ENCODE measurements around the gene ACAA2. TPM values are rescaled to one million over a fixed set of nuclear protein-coding genes. Genes with fewer than 3 reads are reported as not detected.

Gene ACAA2
- total and polyA plus RNA-seq, 10 donors, result 20.9 to 44.0 (median 34.0) TPM

GRCh38 chr18:49743117-49743567 lies 70.2 kb downstream of the ACAA2 start:
- Histone ChIP-seq H3K27me3 (replicated peaks in 1 of 7) (peaks cover 0 to 12% (median 0%) of the 10 kb centered on the region in 7 donors), H3K4me3 (no peak overlapping the region), H3K9me3 (no peaks in the 10 kb centered on the region), H3K27ac (no peak overlapping the region), H3K36me3 (no peaks in the 10 kb centered on the region), H3K4me1 (no peaks in the 10 kb centered on the region)
- 75 to 89% (median 83%) methylated on average over 5 of the region's 5 CpGs for WGBS, 5 donors
- DNase-seq, result no peak
- intact Hi-C loops (cut with DNase I; ENCODE audit: low total_unique reads), result no loop called here
- no peak for TF ChIP-seq POLR2AphosphoS5 (IDR thresholded peaks at IDR 0.05)
- TF ChIP-seq CTCF (IDR thresholded peaks at IDR 0.05 in 8 of 11, conservative IDR thresholded peaks at IDR 0.05 in 3 of 11), result no peak
- no peak for TF ChIP-seq POLR2A (IDR thresholded peaks at IDR 0.05)

DNA sequence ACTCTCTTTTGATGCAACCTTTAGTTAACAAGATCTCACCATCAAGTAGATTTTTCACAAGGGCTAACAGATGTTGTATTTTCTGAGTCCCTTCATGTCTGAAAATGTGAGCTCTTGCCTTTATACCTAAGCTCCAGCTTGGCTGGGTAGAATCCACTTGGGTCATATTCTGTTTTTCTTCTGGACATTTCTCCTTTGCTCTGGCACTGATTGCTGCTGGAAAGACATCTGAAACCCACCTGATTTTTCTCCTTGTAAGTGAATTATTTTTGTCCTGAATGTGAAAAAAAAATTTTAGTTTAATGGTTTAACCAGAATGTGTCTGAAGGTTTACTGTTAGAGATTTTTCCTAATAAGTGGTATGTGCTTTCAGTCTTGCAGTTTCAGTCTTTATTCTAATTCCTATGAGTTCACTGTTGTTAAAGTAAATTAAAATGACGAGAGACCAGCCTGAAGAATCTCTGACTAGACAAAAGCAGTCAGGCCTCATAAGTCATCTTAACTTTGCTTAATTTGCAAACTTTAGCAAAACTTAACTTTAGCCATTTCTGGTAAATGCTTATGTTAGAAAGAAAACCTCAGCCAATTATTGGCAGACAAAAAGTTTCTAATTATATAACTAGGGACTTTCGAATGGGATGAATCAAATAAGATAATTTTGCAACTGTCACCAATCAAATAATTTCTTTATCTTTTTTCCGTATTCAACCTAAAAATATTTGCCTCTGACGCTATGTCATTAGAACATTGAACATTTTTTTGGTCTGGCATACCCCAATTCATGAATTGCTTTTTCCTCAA lies 70.8 kb downstream of the ACAA2 start:
- Histone ChIP-seq H3K4me1 (no peaks in the 10 kb centered on the region), H3K27ac (no peak overlapping the region), H3K27me3 (replicated peaks in 1 of 7) (peaks cover 0 to 12% (median 0%) of the 10 kb centered on the region in 7 donors), H3K4me3 (no peak overlapping the region), H3K36me3 (no peaks in the 10 kb centered on the region), H3K9me3 (no peaks in the 10 kb centered on the region)
- intact Hi-C loops (cut with DNase I; ENCODE audit: low total_unique reads), result no loop called here
- DNase-seq, result no peak
- TF ChIP-seq CTCF (IDR thresholded peaks at IDR 0.05 in 8 of 11, conservative IDR thresholded peaks at IDR 0.05 in 3 of 11) (no peak), POLR2A (IDR thresholded peaks at IDR 0.05) (no peak), POLR2AphosphoS5 (IDR thresholded peaks at IDR 0.05) (no peak)
- WGBS, 5 donors, result 70 to 80% (median 71%) methylated on average over 4 of the region's 4 CpGs

GRCh38 chr18:49739275-49739674 lies 74.1 kb downstream of the ACAA2 start:
- no peaks in the 10 kb centered on the region for H3K4me1 ChIP-seq
- no peaks in the 10 kb centered on the region for H3K9me3 ChIP-seq
- peaks cover 0 to 21% (median 0%) of the 10 kb centered on the region in 7 donors for H3K27me3 ChIP-seq (replicated peaks in 1 of 7)
- WGBS, 5 donors, result 65 to 81% (median 73%) methylated on average over 4 of the region's 4 CpGs
- intact Hi-C loops (cut with DNase I; ENCODE audit: low total_unique reads), result loop anchor here (10.0 kb wide), 1 partner anchor 104 kb away; no protein-coding TSS in a partner anchor
- no peak overlapping the region for H3K4me3 ChIP-seq
- H3K27ac ChIP-seq, result no peak overlapping the region
- no peak for DNase-seq
- no peak for TF ChIP-seq POLR2A (IDR thresholded peaks at IDR 0.05)
- TF ChIP-seq POLR2AphosphoS5 (IDR thresholded peaks at IDR 0.05), result no peak
- no peak for TF ChIP-seq CTCF (IDR thresholded peaks at IDR 0.05 in 8 of 11, conservative IDR thresholded peaks at IDR 0.05 in 3 of 11)
- no peaks in the 10 kb centered on the region for H3K36me3 ChIP-seq

DNA sequence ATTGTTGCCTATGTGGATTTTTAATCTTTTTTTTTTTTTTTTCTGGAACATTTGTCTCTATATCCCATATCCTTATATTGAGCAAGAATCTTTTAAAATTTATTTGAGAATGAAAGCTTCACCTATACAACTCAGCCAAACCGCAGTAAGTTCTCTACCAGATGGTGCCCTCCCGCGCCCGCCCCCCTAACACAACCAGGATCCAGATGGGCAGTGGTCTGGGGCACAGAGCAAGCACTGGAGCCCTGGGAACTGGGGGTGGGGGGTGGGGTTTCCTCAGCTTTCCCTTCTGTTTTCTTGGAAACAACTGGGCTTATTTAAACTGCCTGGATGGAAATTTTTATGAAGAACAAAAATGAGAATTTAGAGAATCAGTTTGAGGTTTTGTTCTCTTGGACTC lies 74.6 kb downstream of the ACAA2 start:
- peaks cover 0 to 21% (median 0%) of the 10 kb centered on the region in 7 donors for H3K27me3 ChIP-seq (replicated peaks in 1 of 7)
- 90 to 95% (median 95%) methylated on average over 4 of the region's 4 CpGs for WGBS, 5 donors
- no peak for DNase-seq
- H3K9me3 ChIP-seq, result no peaks in the 10 kb centered on the region
- no peaks in the 10 kb centered on the region for H3K4me1 ChIP-seq
- H3K27ac ChIP-seq, result no peak overlapping the region
- H3K36me3 ChIP-seq, result no peaks in the 10 kb centered on the region
- no peak for TF ChIP-seq CTCF (IDR thresholded peaks at IDR 0.05 in 8 of 11, conservative IDR thresholded peaks at IDR 0.05 in 3 of 11)
- no peak for TF ChIP-seq POLR2A (IDR thresholded peaks at IDR 0.05)
- no peak for TF ChIP-seq POLR2AphosphoS5 (IDR thresholded peaks at IDR 0.05)
- intact Hi-C loops (cut with DNase I; ENCODE audit: low total_unique reads), result loop anchor here (10.0 kb wide), 1 partner anchor 104 kb away; no protein-coding TSS in a partner anchor
- H3K4me3 ChIP-seq, result no peak overlapping the region
